Testis (tissue), 3 donors: ENCODE results near the gene FEN1. TPM values are rescaled to one million over a fixed set of nuclear protein-coding genes. Genes with fewer than 3 reads are reported as not detected.

ENCODE experiments used
- DNase-seq: peaks from one replicate; pipeline ENCODE4 v3.0.0-alpha.2; 2019
- H3K27ac ChIP-seq, 2 donors: fragments of 200-600 bp; sonication (generic); one replicate each; pipeline ENCODE4 v1.5.1; 2019
- H3K27me3 ChIP-seq: fragments of 200-600 bp; sonication (generic); one replicate; pipeline ENCODE4 v1.5.1; 2019
- H3K36me3 ChIP-seq: fragments of 200-600 bp; sonication (generic); one replicate; pipeline ENCODE4 v1.5.1; 2017; ENCODE audit warnings: low read depth; ENCODE audit errors: missing control alignments
- H3K4me1 ChIP-seq: fragments of 200-600 bp; sonication (generic); one replicate; pipeline ENCODE4 v1.5.1; 2019
- H3K4me3 ChIP-seq, 2 donors: fragments of 200-600 bp; sonication (generic); one replicate each; pipeline ENCODE4 v1.5.1; 2017 to 2019
- H3K9me3 ChIP-seq: fragments of 200-600 bp; sonication (generic); one replicate; pipeline ENCODE4 v1.5.1; 2017
- CTCF ChIP-seq, 3 experiments: fragments of 450-650 bp in 2 of 3; fragments of 200-600 bp in 1 of 3; sonication (generic) in 1 of 3; IDR thresholded peaks; one replicate each; pipeline ENCODE4 v1.5.1; 2016 to 2019; ENCODE audit warnings: antibody characterized with exemption in 3 of 3, mild to moderate bottlenecking in 2 of 3, moderate library complexity in 1 of 3
- POLR2A ChIP-seq: fragments of 450-650 bp; IDR thresholded peaks from one replicate; pipeline ENCODE4 v1.6.1; 2017; ENCODE audit warnings: antibody characterized with exemption, mild to moderate bottlenecking, moderate library complexity
- WGBS, 2 donors: methylation state at CpG; one replicate each; pipeline ENCODE4 v1.1.5; 2018; 5-methylcytosine and 5-hydroxymethylcytosine counted together
- intact Hi-C: fragments of 100-400 bp; cut with DNase I; formaldehyde crosslinking; loops from one replicate; pipeline ENCODE4 v1.15.1; 2023; ENCODE audit warnings: low total_unique reads
- polyA plus RNA-seq: library from polyadenylated mRNA; stranded (reverse); fragments of 350-450 nt; fragmentation: Illumina TruSeq; extraction: RNeasy Lipid Tissue Mini Kit (QIAGEN cat#74804); gene quantifications from one replicate; pipeline ENCODE4 v1.2.3, GENCODE V29; 2014; ENCODE audit warnings: low read depth, low replicate concordance; ENCODE audit not compliant: insufficient read depth
- total RNA-seq, 2 donors: library from RNA; depleted of rRNA; stranded (reverse); fragments of >200 nt; gene quantifications; one replicate each; pipeline ENCODE4 v1.2.3, GENCODE V29; 2016

Gene FEN1
- total and polyA plus RNA-seq, 3 donors from 2014 or later, result 22.7 to 31.5 (median 27.3) TPM

- no peaks in the 10 kb centered on the region for H3K36me3 ChIP-seq
- H3K9me3 ChIP-seq, result no peaks in the 10 kb centered on the region
- intact Hi-C loops, result no loop called here
- DNase-seq, result no peak
- no peak overlapping the region for H3K4me3 ChIP-seq
- no peaks in the 10 kb centered on the region for H3K27me3 ChIP-seq
- H3K27ac ChIP-seq, result no peak overlapping the region
- 88% methylated on average over 5 of the region's 5 CpGs; no CpG with 5 or more reads in 1 of the 2 donors for WGBS, 2 donors
- H3K4me1 ChIP-seq, result peaks cover 14% of the 10 kb centered on the region
- TF ChIP-seq POLR2A (no peak), CTCF (IDR thresholded peaks at IDR 0.05) (no peak)
Measured at GRCh38 chr11:61781585-61781984, 11.1 kb upstream of the FEN1 start.

DNA sequence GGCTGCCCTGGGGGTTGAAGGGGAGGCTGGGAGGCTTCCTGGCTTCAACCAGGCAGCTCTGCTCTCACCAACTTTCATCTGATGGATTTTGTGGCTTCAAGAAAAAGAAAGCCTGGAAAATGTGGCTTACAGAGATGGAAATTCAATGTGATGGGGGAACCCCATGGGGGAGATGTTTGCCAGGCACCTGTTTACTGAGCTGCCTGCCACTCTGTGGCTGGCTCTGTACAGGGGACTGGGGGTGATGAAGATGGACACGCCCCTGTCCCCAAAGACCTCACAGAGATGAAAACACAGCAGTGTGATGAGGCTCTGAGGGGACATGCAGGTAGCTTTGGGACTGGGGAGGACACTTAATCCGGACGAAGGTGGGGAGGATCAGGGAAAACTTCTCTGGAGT is 10.4 kb upstream of the FEN1 start:
- no peak for DNase-seq
- no peak for TF ChIP-seq POLR2A
- no peak for TF ChIP-seq CTCF (IDR thresholded peaks at IDR 0.05)
- Histone ChIP-seq H3K9me3 (no peaks in the 10 kb centered on the region), H3K27ac (no peak overlapping the region), H3K36me3 (no peaks in the 10 kb centered on the region), H3K4me1 (peaks cover 7% of the 10 kb centered on the region), H3K27me3 (no peaks in the 10 kb centered on the region), H3K4me3 (no peak overlapping the region)
- intact Hi-C loops, result no loop called here
- WGBS, 2 donors, result 90 to 92% methylated on average over 3 of the region's 3 CpGs

DNA sequence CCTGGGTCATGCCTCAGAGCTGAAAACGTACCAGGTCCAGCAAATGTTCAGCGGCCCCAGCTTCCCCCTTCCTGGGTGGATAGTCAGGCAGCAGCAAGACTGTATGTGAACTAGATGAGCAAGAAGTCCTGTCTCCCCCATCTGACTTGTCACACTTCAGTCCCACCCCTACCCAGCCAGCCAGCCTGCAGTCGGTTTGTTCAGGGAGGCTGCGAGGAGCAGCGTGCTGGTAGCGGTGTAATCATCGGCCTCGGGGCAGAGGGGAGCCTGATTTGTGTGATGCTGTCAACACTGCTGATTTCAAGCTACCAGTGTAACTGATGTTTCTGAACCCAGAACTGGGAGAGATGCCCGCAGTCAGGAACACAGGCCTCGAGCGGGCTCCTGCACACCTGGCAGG is 9.9 kb upstream of the FEN1 start:
- no peak for DNase-seq
- no peak overlapping the region for H3K27ac ChIP-seq
- H3K36me3 ChIP-seq, result no peaks in the 10 kb centered on the region
- intact Hi-C loops, result no loop called here
- no peaks in the 10 kb centered on the region for H3K9me3 ChIP-seq
- H3K4me1 ChIP-seq, result peaks cover 1% of the 10 kb centered on the region
- 86 to 89% methylated on average over 9 to 11 of the region's 11 CpGs for WGBS, 2 donors
- no peak overlapping the region for H3K4me3 ChIP-seq
- TF ChIP-seq CTCF (IDR thresholded peaks at IDR 0.05), result no peak
- no peak for TF ChIP-seq POLR2A
- no peaks in the 10 kb centered on the region for H3K27me3 ChIP-seq

GRCh38 chr11:61783717-61784505 is 8.8 kb upstream of the FEN1 start:
- no peak for DNase-seq
- Histone ChIP-seq H3K9me3 (no peaks in the 10 kb centered on the region), H3K4me1 (no peaks in the 10 kb centered on the region), H3K27ac (no peak overlapping the region), H3K36me3 (no peaks in the 10 kb centered on the region), H3K27me3 (no peaks in the 10 kb centered on the region), H3K4me3 (no peak overlapping the region)
- WGBS, 2 donors, result 70% methylated on average over 13 of the region's 13 CpGs
- intact Hi-C loops, result no loop called here
- TF ChIP-seq CTCF (IDR thresholded peaks at IDR 0.05) (no peak), POLR2A (no peak)

- no peaks in the 10 kb centered on the region for H3K9me3 ChIP-seq
- H3K4me1 ChIP-seq, result no peaks in the 10 kb centered on the region
- H3K4me3 ChIP-seq, result no peak overlapping the region
- 87 to 88% methylated on average over 6 to 7 of the region's 7 CpGs for WGBS, 2 donors
- no peak for DNase-seq
- TF ChIP-seq CTCF (IDR thresholded peaks at IDR 0.05) (no peak), POLR2A (no peak)
- H3K27ac ChIP-seq, result no peak overlapping the region
- intact Hi-C loops, result no loop called here
- no peaks in the 10 kb centered on the region for H3K27me3 ChIP-seq
- no peaks in the 10 kb centered on the region for H3K36me3 ChIP-seq
Measured at GRCh38 chr11:61784506-61784805, 8.3 kb upstream of the FEN1 start.
